HG02885 (cell line): ENCODE results near the gene CDH9.
"Not testable (repeated sequence)": the region's sequence is repeated elsewhere in the genome, so short reads cannot be mapped to it uniquely, and the experiment has no call there.

Source experiments
- ATAC-seq: cut with Tn5 transposase; IDR thresholded peaks from one replicate; pipeline ENCODE4 v1.9.1; 2021; ENCODE audit warnings: mild to moderate bottlenecking; ENCODE audit not compliant: unreplicated experiment, poor library complexity

CDH9 gene

DNA sequence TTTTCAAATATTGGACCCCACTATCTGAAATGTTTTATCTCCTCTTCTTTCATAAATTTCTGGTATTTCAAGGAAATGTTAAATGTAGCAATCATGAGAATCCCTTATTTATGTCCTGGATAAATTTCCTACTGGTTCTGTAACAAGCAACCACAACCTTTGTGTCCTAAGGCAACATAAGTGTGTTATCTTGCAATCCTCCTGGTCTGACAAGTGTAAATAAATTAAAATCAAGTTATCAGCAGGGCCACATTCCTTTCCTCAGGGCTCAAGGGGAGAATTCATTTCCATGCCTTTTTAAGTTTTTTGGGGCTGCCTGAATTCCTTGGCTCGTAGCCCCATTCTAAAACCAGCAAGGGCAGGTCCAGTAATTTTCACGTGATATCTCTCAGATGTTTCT lies 83.2 kb downstream of the CDH9 start:
- ATAC-seq, result no peak

DNA sequence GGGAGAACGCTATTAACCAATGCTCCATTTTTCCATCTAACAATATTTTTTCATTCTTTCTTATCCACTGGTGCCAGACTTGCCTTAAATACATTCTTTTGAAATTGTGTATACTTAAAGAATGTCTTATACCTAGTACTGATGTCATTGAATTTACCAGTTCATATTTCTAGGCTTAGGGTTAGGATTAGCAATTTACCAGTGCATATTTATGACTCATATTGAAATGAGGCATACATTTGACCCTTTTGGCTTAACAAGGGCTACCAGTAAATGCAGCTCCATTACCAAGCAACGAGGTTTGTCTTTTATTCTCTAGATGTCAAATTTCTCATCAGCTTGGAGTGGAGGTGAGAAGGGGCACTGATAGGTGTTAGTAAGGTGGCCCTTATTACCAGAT lies 89.5 kb downstream of the CDH9 start:
- no peak for ATAC-seq

DNA sequence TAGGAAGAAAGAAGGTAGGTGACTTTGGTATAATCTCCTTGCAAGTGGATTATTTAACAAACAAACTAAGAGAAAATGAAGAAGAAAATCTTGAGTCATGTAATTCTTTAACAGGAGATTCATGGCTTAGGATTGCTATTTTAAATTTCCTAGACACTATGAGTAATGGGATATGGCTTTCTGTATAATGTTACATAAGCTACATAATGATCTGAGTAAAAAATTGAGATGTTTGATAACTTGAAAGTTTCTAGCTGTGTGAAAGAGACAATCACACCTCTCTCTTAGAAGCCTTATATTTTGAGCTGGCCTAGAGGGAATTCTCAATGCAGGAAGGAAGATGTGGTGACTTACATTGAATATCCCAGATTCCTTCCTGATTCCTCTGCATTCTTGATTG lies 92.5 kb downstream of the CDH9 start:
- ATAC-seq, result no peak

DNA sequence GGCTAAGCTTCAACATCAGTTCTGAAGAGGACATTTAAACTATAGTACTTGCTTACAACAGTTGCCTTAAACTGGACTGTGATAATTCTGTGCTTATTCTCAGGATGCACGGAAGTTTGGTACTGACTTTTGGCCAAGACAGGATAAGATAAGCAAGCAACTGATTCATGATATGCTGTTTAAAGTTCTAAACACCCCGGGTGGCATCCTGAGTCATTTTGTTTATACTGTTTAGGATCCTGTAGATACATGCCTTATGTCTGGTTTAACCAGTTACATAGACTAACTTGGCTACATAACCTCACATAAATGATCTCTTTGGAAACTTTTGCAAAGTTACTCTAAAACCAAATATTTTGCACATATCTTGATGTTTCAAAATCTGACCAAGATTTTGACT lies 95.9 kb downstream of the CDH9 start:
- ATAC-seq, result no peak

DNA sequence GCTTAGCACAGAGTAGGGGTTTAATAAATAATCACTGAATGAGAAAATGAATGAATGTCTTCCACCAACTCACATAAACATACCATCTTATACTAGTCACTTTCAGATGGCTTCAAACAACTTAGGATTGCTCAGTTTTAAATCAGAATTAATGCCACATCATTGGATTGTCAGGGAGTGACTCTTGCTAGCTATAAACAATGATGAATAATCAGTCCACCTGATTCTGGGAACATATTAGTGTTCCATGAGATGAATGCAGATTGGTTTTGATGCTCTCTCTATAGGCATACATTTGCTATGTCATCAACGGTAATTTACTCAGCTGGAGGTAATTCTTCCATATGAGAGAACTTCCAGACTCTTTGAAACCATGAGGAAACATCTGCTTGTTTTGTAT lies 97.4 kb downstream of the CDH9 start:
- no peak for ATAC-seq

DNA sequence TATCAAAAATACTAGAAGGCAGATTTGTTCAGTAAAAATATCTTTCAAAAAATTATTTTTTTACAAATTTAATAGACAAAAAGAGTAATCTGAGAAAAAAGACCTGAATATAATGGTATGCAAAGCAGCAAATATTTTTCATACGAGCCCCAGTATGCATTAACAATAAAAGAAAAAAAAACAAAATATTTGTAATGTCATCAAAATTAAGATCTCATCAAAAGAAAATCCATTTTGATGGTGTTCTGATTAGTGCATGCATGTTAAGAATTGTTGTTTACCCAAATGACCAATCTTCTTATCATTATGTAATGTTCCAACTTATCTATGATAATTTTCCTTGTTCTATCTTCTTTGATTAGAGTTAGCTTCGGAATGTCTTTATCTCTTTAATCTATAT lies 106.1 kb downstream of the CDH9 start:
- no peak for ATAC-seq

DNA sequence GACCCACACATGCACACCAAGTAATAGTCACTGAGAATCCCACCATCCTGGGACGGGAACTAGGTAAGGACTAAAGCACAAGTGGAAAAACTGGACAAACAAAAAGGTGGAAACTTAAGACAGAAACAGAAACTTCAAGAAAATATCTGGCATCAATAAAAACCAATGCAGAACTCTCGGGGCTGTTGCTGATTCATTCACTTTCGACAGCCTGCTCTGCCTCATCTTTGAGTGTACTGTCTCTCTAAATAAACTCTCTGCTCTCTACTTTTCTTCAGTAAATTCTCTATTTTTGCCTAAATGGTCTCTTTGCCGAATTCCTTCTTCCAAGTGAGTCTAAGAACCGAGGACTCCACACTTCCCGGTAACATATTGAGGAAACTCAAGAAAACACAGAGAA lies 116.9 kb downstream of the CDH9 start:
- ATAC-seq, result no peak

DNA sequence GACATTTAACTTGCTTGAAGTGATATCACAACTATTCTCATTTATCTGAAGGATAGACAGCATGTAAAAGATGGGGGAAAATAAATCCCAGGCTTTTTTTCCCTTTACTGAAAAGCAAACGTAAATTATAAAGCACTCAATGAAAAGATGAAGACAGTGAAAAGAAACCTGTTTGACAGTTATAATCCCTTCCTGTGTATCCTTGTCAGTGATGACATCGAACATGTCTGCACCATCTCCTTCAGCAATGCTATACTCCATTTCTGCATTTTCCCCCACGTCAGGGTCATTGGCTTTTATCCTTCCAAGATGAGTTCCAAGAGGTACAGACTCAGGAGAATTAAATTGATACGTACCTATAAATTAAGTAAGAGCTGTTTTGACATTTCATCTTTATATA lies 134.9 kb downstream of the CDH9 start:
- no peak for ATAC-seq

DNA sequence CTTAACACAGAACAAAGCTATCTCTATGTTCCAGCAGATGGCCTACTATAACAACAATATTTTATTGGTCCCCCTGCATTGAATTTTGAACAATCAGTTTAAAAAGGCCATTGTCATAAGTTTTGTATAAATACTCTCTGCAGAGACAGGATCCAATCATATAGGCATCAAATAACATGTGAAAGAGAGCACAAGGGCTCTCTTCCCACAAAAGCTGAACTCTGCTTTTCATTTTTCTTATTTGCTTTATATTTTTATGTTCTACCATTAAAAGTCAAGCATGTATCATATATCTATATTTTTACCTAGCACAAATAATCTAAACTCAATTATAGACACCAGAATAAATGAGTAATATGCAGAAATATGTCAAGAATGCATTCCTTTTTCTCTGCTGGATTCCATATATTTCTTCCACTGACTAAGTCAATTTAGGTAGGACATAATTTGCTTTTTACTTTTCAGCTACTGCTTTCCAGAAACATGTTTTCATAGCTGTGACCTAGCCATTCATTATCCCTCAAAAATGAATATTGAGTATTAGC lies 143.6 kb downstream of the CDH9 start:
- no peak for ATAC-seq

DNA sequence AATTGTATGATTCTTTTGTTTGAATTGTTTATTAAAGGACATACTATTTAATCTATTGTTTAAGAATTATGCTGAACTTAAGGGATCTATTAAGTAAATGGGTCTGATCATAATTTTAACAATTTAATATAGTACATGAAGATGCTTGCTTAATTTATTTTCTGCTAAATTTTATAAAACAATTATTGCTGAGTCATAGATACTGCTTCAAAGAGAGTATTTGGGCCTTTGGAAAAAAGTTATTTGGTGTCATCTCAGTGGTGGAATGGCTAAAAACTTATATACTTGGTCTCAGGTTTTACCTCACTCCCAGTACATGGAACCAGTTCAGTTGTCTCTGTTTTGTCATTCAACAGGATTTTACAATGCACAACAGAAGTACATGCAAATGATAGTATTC lies 145.3 kb downstream of the CDH9 start:
- no peak for ATAC-seq

DNA sequence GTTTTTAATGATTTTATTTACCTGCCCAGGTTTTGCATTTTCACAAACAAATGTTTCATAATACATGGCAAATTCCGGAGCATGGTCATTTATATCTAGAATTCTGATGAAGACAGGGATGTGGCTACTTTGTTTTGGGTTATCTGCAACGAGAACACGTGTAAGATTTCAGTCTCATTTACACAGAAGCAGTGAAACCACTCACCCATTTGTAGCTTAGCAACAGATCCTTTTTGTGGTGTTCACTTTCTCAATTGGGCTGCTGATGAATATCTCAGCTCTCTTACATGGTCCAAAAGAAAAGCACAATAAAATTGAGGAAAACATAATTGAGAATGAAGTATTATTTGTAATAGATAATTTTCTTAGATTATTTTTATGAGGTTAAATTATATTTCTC lies 148.6 kb downstream of the CDH9 start:
- ATAC-seq, result no peak

DNA sequence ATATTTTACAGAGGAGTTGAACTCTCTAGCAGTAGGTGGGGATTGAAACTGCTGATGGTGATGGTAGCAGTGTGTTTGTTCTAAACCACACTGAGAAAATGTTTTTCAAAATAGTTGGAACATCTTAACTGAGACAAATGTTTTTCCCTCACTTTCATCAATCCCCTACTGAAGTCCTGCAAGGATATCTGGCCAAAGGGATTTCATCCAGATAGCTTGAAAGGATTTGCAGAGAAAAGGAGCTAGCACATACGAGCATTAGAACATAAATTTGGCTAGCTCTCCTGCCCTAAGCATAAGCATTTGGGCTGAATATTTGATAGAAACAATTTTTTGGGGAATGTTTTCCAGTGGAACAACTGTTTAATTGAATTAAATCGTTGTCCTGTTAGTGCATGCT lies 153.9 kb downstream of the CDH9 start:
- no peak for ATAC-seq

DNA sequence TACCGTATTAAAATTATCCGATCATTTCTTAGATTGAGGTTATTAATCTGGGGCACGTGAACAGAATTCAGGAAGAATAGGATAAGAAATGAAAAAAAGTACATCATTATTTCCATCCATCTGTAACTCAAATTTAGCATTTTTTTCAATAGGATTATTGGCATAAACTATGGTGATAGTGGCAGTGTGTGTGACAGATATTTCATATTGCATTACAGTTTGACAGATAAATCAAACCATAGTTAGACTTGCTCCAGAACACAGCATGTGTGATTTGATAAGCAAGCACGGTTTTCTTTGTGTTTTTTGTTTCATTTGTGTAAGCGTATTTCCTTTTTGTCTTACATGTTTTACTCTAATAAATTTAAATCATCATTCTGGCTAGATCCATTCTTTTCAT lies 155.0 kb downstream of the CDH9 start:
- no peak for ATAC-seq

DNA sequence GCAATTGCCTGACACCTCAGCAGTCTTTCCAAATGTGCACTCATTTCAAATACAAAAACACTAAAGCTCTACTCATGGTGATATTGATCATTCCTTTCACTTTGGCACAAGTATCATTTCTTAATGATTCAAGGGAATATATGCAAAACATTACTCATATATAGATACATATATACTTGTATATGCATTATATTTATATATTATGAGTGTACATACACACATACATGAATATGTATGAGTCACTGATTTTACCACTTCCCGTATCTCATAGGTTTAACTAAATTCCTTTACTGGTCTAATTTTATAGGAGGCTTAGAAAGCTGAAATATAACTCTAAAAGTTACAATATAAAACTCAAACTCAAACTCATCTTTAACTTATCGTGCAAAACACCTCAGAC lies 156.5 kb downstream of the CDH9 start:
- no peak for ATAC-seq

DNA sequence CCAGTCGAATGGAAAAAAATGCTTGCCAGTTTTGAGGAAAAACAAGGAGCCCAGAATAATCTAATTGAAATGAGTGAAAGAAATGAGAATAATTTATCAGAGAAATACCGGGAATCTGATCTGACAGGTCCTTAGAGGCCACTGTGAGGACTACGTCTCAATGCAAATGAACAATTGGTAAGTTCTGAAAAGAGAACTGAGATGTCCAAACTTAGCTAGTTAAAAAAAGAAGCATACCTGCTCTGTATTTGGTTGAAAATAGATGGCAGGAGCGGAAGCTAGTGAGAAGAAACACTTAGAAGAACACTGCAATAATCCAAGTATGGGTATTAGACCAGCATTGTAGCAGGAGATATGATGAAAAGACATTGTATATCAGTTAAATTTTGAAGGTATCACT lies 161.2 kb downstream of the CDH9 start:
- ATAC-seq, result no peak

DNA sequence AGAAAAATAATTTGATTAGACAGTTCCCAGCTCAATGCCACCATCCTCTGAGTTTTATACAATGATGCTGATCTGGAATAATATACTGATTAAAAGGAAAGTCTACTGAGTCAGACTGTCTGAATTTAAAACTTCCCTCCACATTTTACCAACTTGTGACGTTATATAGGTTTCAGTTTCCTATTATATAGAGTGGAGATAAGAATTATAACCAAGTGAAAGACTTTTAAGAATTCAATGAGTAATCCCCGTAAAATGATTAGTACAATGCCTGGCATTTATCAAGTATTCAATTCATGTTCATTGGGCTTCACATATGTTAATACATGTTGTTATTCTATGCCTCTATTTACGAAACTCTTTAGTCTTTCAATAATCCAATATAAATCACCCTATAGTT lies 166.0 kb downstream of the CDH9 start:
- no peak for ATAC-seq

DNA sequence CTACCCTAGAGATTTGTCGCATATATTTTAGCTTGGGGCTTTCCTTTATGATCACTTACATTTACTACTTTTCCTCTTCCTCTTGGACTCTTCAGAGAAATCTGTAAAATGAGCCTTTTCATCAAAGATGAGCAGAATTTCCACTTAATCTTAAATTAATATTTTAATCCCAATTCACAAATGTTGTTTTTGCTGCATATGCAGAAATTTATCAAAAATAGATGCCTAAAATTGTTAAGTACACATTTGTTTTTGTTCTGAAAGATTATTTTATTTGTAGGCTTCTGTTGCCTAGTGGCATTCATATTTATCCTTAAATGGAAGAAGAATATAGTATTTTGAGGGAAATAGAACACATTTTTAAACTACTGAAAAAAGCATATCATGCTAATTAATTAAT lies 168.6 kb downstream of the CDH9 start:
- no peak for ATAC-seq

DNA sequence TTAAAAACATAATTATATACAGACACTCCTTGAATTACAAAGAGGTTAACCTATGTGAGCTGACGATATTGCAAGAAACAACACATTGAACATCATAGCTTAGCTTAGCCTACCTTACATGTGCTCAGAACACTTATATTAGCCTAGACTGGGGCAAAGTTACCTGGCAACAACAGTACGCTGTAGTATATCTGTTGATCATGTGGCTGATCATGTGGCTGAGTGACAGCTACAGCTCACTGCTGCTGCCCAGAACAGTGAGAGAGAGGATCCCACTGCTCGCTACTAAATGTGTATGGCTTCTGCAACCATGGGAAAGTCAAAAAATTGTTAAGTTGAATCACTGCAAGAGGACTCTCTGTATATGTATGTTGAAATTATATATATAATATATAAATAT lies 169.9 kb downstream of the CDH9 start:
- ATAC-seq, result no peak

DNA sequence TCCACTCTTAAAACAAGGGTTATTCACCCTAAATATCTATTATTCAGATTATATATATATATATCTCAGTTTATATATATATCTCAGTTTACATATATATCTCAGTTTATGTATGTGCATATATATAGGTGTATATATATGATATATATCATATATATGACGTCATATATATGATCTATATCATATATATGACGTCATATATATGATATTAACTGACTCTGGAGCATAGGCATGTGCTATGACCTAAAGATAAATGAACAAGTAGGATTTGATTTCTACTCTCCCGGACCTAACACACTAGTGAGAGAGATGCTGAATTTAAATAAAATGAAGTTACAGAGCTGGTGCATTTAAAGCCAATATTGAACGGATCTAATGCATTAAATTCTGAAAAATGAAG lies 174.3 kb downstream of the CDH9 start:
- no peak for ATAC-seq

DNA sequence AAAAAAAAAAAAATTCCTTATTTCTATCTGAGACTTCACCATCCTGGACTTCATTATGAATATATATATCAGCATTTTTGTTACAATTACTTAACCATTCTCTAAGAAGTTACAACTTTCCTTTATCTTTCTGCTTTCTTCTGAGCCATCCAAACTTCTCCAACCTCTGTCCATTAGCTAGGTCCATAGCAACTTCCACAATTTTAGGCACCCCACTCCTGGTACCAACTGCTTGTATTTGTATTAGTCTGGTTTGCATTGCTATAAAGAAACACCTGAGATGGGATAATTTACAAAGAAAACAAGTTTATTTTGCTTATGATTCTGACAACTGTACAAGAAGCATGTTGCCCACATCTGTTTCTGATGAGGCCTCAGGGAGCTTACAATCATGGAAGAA lies 182.1 kb downstream of the CDH9 start:
- ATAC-seq, result no peak

DNA sequence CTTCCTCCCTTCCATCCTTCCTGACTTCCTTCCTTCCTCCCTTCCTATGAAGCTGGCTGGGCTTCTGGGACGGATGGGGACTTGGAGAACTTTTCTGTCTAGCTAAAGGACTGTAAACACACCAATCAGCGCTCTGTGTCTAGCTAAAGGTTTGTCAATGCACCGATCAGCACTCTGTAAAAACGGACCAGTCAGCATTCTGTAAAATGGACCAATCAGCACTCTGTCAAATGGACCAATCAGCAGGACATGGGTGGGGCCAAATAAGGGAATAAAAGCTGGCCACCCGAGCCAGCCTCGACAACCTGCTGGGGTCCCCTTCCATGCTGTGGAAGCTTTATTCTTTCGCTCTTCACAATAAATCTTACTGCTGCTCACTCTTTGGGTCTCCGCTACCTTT lies 185.9 kb downstream of the CDH9 start:
- ATAC-seq, result not testable (repeated sequence)

DNA sequence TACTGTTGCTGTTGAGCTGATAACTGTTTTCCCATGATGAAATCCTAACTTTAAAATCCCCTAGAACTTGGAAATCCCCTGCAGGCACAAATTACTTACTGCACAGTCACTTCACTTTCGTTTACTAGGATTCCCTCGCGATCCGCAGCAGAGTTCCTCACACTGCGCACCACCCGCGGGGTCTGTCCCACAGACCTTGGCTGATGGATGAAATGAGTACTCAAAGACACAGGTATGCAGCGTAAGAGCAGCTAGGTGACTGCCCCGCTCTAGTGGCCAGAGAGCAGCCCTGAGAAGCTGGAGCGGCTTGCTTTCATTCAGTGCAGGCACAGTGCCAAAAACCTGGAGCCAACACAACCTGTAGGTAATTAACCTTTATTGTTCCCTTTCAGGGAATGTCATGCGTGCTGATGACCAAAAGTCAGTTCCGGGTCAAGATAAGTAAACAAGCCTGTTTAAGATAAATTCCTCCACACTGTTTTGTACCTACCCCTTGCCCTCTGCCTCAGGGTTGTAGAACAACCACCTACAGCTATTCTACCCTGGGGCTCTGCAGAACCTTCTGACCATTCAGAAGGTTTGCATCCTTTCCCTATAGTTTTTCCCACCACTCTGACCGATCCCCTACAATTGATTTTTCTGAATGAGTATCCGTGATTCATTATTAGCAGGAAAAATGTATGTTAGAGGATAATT lies 191.2 kb downstream of the CDH9 start:
- no peak for ATAC-seq

DNA sequence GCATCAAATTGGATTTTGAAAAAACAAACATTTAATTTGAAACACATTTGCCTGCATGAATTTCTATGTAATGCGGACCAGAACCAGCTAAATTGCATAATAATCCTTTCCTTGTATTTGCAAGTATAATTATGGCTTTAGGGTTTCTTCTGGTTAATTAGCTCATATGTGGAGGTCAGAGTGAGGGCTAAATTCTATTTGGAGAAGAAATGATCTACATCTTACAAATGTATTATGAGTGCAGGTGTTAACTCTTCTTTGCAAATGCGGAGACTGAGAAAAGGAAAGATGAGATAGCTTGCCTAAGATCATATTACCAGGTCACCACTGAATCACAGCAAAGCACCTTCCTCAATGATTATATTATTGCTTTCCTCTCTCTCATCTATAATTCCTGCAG lies 194.7 kb downstream of the CDH9 start:
- no peak for ATAC-seq
